Naive thymus-derived CD8-positive, alpha-beta T cell (primary cell): ENCODE results near the gene LDAH. TPM values are rescaled to one million over a fixed set of nuclear protein-coding genes. Genes with fewer than 3 reads are reported as not detected.
"Not testable (repeated sequence)": the region's sequence is repeated elsewhere in the genome, so short reads cannot be mapped to it uniquely, and the experiment has no call there.

Source experiments
- ATAC-seq, 2 donors: fragments of 150-1000 bp; cut with Tn5 transposase in 1 of 2; sonication (Bioruptor Pico), chemical (Tn5 transposase) in 1 of 2; 1 replicate in 1 of 2; 2 replicates in 1 of 2; pipeline ENCODE4 v1.10.0; 2021; ENCODE audit warnings: mild to moderate bottlenecking in 2 of 2, moderate library complexity in 2 of 2
- POLR2A ChIA-PET: fragments of 350-600 bp; sonication (Branson Sonifier 250); formaldehyde crosslinking; loops from one replicate; lab custom pipeline; 2021; ENCODE audit warnings: antibody characterized with exemption; lab: Charles Lee
- DNase-seq, 10 donors: peaks; one replicate each; pipeline versions ENCODE4 v3.0.0 to v3.0.0-alpha.2; 2020 to 2022
- H3K27ac Mint-ChIP-seq, 10 donors: one replicate each; pipeline ENCODE4 v1.8.0; 2020 to 2022; ENCODE audit warnings: mild to moderate bottlenecking in 10 of 10, mixed read lengths in 10 of 10, moderate library complexity in 4 of 10, inconsistent platforms in 1 of 10
- H3K27me3 Mint-ChIP-seq, 5 donors: one replicate each; pipeline ENCODE4 v1.8.0; 2021 to 2022; ENCODE audit warnings: mixed read lengths in 5 of 5
- H3K36me3 Mint-ChIP-seq, 3 donors: one replicate each; pipeline ENCODE4 v1.8.0; 2020 to 2022; ENCODE audit warnings: mixed read lengths in 3 of 3, mild to moderate bottlenecking in 2 of 3, inconsistent platforms in 1 of 3
- H3K4me1 Mint-ChIP-seq, 4 donors: one replicate each; pipeline ENCODE4 v1.8.0; 2021 to 2022; ENCODE audit warnings: mixed read lengths in 4 of 4
- H3K4me3 Mint-ChIP-seq, 10 donors: one replicate each; pipeline ENCODE4 v1.8.0; 2020 to 2022; ENCODE audit warnings: mild to moderate bottlenecking in 10 of 10, mixed read lengths in 10 of 10, moderate library complexity in 6 of 10, inconsistent platforms in 1 of 10
- H3K9me3 Mint-ChIP-seq, 9 donors: one replicate each; pipeline ENCODE4 v1.8.0; 2020 to 2022; ENCODE audit warnings: mixed read lengths in 9 of 9, mild to moderate bottlenecking in 3 of 9, inconsistent platforms in 1 of 9, moderate library complexity in 1 of 9
- polyA plus RNA-seq, 3 donors: library from polyadenylated mRNA; unstranded; fragments of 300-500 nt; fragmentation: Illumina TruSeq; gene quantifications; one replicate each; pipeline ENCODE4 v1.2.3, GENCODE V29; 2021
- total RNA-seq, 8 experiments: library from RNA in 2 of 8; stranded (reverse) in 2 of 8; gene quantifications; one replicate each; pipeline ENCODE4 v1.2.3 and lab custom pipeline; 2021 to 2026

Gene LDAH
- total and polyA plus RNA-seq, 5 experiments from 2014 or later: 10.1 to 19.7 (median 11.3) TPM

DNA sequence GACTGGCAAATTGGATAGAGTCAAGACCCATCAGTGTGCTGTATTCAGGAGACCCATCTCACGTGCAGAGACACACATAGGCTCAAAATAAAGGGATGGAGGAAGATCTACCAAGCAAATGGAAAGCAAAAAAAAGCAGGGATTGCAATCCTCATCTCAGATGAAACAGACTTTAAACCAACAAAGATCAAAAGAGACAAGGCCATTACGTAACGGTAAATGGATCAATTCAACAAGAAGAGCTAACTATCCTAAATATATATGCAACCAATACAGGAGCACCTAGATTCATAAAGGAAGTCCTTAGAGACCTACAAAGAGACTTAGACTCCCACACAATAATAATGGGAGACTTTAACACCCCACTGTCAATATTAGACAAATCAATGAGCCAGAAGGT lies 109.3 kb downstream of the LDAH start:
- Mint-ChIP-seq H3K9me3 (peaks cover 2 to 30% (median 17%) of the 10 kb centered on the region in 9 donors), H3K4me1 (peaks cover 0 to 18% (median 13%) of the 10 kb centered on the region in 4 donors), H3K4me3 (peak overlapping the region in 1 of 10 donors; percentile 19), H3K36me3 (peaks cover 31 to 66% (median 55%) of the 10 kb centered on the region in 3 donors)
- DNase-seq, H3K27ac Mint-ChIP-seq, ATAC-seq, H3K27me3 Mint-ChIP-seq, POLR2A ChIA-PET: not testable (repeated sequence)

DNA sequence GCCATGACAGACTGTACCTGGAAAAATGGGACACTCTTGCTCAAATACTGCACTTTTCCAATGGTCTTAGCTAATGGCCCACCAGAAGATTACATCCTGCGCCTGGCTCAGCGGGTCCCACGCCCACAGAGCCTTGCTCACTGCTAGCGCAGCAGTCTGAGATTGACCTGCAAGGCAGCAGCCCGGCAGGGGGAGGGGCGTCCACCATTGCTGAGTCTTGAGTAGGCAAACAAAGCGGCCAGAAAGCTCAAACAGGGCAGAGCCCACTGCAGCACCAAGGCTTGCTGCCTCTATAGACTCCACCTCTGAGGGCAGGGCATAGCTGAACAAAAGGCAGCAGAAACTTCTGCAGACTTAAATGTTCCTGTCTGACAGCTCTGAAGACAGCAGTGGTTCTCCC lies 111.3 kb downstream of the LDAH start:
- POLR2A ChIA-PET, ATAC-seq, H3K27me3 Mint-ChIP-seq, DNase-seq, H3K4me3 Mint-ChIP-seq: not testable (repeated sequence)
- H3K4me1 Mint-ChIP-seq: peaks cover 0 to 25% (median 15%) of the 10 kb centered on the region in 4 donors
- peaks cover 0 to 18% (median 5%) of the 10 kb centered on the region in 9 donors for H3K9me3 Mint-ChIP-seq
- H3K27ac Mint-ChIP-seq: peak overlapping the region in 1 of 10 donors; percentile 9
- H3K36me3 Mint-ChIP-seq: peaks cover 12 to 47% (median 44%) of the 10 kb centered on the region in 3 donors

DNA sequence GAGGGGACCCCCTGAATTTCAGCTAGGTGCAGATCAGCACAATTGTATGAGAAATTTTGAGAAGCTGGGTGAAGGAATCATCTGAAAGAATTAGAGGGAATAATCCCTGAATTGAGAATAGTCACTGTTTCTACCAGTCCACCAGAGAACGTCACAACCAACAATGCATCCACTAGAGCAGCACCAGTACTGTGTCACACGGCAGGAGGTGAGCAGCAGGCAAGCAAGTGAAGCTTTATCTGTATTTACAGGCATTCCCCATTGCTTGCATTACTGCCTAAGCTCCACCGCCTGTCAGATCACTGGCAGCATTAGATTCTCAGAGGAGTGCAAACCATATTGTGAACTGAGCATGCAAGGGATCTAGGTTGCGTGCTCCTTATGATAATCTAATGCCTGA lies 115.3 kb downstream of the LDAH start:
- H3K4me3 Mint-ChIP-seq: no peak overlapping the region
- DNase-seq (no peak), ATAC-seq (no peak)
- peaks cover 0 to 5% (median 0%) of the 10 kb centered on the region in 9 donors for H3K9me3 Mint-ChIP-seq
- peaks cover 0 to 10% (median 7%) of the 10 kb centered on the region in 4 donors for H3K4me1 Mint-ChIP-seq
- H3K27ac Mint-ChIP-seq: no peak overlapping the region
- POLR2A ChIA-PET: interaction anchor here (0.5 kb wide), 1 partner anchor 33 kb away, joined by 3 read pairs; no protein-coding TSS in a partner anchor
- H3K36me3 Mint-ChIP-seq: peaks cover 3 to 35% (median 13%) of the 10 kb centered on the region in 3 donors
- H3K27me3 Mint-ChIP-seq: no peaks in the 10 kb centered on the region

DNA sequence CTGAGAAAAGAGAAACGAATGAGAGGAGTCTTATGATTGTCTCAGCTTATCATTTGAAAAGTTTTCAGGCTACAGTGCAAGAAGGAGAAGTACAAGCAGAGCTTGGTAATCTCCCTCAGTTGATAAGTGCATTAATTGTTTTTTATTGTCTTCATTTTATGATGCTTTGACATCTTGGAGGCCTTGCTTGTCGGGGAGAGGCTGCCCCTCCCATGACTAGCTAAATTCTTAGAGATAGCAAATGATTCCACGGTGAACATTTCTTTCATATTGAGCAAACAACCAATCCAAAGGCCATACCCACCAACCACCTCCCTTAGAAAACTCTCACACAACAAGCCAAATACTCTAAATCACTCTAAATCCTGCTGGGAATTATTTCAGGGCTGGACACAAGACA lies 116.1 kb downstream of the LDAH start:
- POLR2A ChIA-PET: no interaction called here
- peaks cover 0 to 8% (median 5%) of the 10 kb centered on the region in 4 donors for H3K4me1 Mint-ChIP-seq
- H3K4me3 Mint-ChIP-seq: no peak overlapping the region
- no peak overlapping the region for H3K27ac Mint-ChIP-seq
- no peaks in the 10 kb centered on the region for H3K9me3 Mint-ChIP-seq
- H3K27me3 Mint-ChIP-seq: no peaks in the 10 kb centered on the region
- ATAC-seq (no peak), DNase-seq (no peak)
- peaks cover 0 to 32% (median 11%) of the 10 kb centered on the region in 3 donors for H3K36me3 Mint-ChIP-seq

DNA sequence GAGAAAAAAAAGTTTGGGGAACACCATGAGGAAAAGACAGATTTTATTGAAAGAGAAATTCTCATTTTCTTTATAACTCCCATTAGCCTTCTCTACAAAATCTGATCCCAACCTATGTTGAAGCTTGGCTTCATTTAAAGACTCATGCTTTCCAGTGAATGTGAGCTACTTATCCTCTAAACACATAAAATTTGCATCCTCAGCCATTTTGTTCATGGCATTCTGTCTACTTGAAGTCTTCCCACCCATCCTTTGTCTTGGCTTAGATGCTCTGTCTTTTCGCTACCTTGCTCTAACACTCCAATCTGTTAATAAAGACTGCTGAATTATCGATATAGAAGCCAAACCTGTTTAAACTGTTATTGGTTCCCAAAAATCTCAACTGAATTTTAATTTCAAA lies 116.7 kb downstream of the LDAH start:
- POLR2A ChIA-PET: no interaction called here
- ATAC-seq: no peak
- peaks cover 0 to 8% (median 5%) of the 10 kb centered on the region in 4 donors for H3K4me1 Mint-ChIP-seq
- H3K9me3 Mint-ChIP-seq: no peaks in the 10 kb centered on the region
- H3K27me3 Mint-ChIP-seq: no peaks in the 10 kb centered on the region
- no peak overlapping the region for H3K27ac Mint-ChIP-seq
- no peak overlapping the region for H3K4me3 Mint-ChIP-seq
- DNase-seq: no peak
- H3K36me3 Mint-ChIP-seq: peaks cover 0 to 32% (median 6%) of the 10 kb centered on the region in 3 donors

DNA sequence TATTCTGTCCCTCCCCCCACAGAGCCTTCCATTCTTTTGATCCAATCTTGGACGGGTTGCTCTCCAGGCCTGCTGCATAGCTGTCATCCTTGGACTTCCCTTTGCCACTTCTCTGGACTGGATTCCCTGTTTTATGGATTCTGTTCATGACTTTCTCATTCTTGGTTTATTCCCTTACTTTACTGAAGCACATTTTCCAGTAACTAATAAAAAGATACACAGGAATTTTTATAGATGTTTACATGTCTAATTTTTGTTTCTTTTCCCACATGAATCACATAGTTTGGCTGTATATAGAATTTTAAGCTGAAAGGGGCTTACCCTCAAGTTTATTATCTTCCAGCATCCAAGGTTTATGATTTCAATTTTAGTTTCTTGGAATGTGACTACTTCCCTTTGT lies 118.0 kb downstream of the LDAH start:
- Mint-ChIP-seq H3K36me3 (peaks cover 0 to 25% (median 5%) of the 10 kb centered on the region in 3 donors), H3K27ac (peak overlapping the region in 1 of 10 donors; percentile 20), H3K9me3 (no peaks in the 10 kb centered on the region), H3K4me1 (peaks cover 0 to 7% (median 3%) of the 10 kb centered on the region in 4 donors), H3K4me3 (no peak overlapping the region), H3K27me3 (no peaks in the 10 kb centered on the region)
- no peak for DNase-seq
- ATAC-seq: no peak
- POLR2A ChIA-PET: no interaction called here

DNA sequence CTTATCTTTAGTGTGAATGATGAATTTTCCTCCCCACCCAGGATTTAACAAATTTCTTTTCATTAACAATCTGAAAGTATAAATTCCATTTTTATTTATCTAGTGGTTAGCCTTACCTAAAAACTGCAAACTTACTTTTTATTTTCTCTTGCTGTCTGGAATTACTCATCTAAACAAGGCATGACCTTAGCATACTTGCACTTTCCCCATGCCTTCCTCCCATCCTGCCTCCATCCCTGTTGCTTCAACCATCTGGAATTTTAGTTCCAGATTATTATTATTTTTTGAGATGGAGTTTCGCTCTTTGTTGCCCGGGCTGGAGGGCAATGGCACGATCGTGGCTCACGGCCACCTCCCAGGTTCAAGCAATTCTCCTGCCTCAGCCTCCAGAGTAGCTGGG lies 120.3 kb downstream of the LDAH start:
- H3K9me3 Mint-ChIP-seq: no peaks in the 10 kb centered on the region
- peaks cover 0 to 12% (median 6%) of the 10 kb centered on the region in 4 donors for H3K4me1 Mint-ChIP-seq
- POLR2A ChIA-PET: no interaction called here
- no peak overlapping the region for H3K4me3 Mint-ChIP-seq
- H3K27ac Mint-ChIP-seq: no peak overlapping the region
- DNase-seq: no peak
- no peaks in the 10 kb centered on the region for H3K27me3 Mint-ChIP-seq
- no peak for ATAC-seq
- H3K36me3 Mint-ChIP-seq: peaks cover 0 to 42% (median 14%) of the 10 kb centered on the region in 3 donors

DNA sequence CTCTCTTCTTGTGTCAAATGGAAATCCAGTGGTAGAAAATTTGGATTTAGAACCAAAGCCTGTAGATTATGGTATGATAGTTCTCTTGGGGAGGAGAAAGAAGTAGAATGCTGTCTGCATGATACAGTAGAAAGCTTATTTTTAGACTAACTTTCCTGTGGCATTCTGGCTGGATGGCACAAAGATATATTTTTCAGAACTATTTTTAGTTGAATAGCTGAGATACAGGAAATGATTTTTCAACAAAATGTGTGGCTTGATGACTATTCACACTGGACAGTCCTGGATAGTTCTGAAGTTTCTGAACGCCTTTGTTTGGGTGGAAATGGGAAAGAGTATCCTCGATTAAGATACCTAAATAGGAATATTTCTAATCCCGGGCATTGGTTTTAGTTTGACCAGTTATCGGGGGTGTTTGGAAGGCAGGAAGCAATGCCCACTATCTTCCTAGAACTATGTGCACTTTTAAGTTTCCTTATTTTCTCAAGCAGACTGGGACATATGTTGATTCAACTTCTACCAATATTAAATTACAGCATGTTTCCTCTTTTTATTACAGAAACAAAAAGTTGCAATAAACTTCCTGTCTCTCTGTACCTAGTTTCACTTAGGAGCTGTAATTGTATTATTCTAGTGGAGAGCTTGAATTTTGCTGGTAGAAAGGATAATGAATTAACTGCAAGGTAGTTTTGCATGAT lies 123.8 kb downstream of the LDAH start:
- no peak for ATAC-seq
- Mint-ChIP-seq H3K27me3 (no peaks in the 10 kb centered on the region), H3K9me3 (no peaks in the 10 kb centered on the region), H3K4me1 (peaks cover 0 to 15% (median 0%) of the 10 kb centered on the region in 4 donors), H3K36me3 (peaks cover 0 to 53% (median 15%) of the 10 kb centered on the region in 3 donors), H3K4me3 (no peak overlapping the region), H3K27ac (peak overlapping the region in 2 of 10 donors; percentile 31 to 65)
- DNase-seq: no peak
- POLR2A ChIA-PET: no interaction called here

DNA sequence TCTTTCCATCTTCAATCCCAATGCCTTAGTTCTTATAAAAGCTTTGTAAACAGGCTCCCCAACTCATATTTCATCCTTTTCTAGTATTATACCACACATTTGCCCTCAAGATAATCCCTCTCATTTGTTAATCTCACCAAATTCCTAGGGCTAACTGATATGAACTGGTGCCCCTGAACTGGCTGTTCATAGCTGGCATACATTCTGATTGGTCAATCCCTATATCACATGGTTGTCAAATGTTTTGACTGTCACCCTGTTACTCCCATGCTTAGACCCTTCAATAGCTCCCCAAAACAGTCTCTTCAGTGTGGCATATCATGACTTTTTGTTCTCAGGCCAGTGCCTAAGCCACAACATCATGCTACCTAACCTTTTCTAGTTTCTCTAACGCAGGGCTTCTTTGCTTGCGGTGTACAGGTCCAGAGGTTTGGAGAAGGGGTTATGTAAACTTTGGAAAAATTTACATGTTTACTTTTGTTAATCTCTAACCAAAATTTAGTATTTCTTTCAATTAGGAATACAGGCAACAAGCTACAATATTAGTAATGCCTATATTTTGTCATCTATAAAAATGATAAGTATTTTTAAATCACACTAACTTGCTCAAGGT lies 125.5 kb downstream of the LDAH start:
- Mint-ChIP-seq H3K4me1 (peaks cover 0 to 15% (median 0%) of the 10 kb centered on the region in 4 donors), H3K27me3 (no peaks in the 10 kb centered on the region), H3K9me3 (no peaks in the 10 kb centered on the region), H3K36me3 (peaks cover 0 to 51% (median 20%) of the 10 kb centered on the region in 3 donors), H3K4me3 (no peak overlapping the region), H3K27ac (peak overlapping the region in 1 of 10 donors; percentile 0)
- POLR2A ChIA-PET: no interaction called here
- DNase-seq: no peak
- no peak for ATAC-seq

DNA sequence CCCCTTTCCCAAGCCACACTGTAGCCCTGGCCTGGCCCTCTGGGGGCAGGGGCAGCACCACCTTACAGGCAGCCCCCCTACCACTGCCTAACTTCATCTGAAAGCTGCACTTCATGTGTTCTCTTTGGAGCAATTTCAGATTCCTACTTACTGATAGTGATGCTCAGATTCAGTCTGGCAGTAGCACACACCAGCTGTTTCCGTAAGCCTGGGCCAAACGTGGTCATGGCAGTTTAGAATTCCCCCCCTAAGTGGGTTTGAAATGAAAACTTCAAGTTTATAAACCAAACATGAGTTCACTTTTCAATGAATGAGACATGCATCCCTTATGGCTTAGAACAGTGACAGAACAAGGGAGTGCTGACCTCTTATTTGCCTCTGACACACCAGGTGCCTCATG lies 126.5 kb downstream of the LDAH start:
- no peak overlapping the region for H3K4me3 Mint-ChIP-seq

DNA sequence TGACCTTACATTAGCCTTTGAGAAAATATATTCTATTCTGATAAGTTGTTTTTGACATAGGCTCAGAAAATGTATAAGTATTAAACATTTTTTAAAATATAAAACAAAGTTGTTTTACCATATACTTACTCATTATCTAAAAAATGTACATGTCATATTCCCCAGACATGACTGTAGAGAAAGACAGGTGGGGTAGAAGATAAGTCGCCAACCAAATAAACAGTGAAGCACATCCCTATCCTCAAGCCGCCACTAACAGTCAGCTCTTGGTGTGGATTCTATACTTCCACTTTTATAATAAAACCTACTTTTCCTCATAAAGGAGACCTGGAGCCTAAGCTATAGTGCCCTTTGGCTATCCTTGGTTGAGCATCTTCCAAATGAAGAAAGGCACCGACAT lies 129.6 kb downstream of the LDAH start:
- H3K9me3 Mint-ChIP-seq: no peaks in the 10 kb centered on the region
- peaks cover 8 to 63% (median 28%) of the 10 kb centered on the region in 3 donors for H3K36me3 Mint-ChIP-seq
- no peaks in the 10 kb centered on the region for H3K27me3 Mint-ChIP-seq
- H3K4me3 Mint-ChIP-seq: no peak overlapping the region
- DNase-seq: no peak
- no peak for ATAC-seq
- H3K27ac Mint-ChIP-seq: no peak overlapping the region
- POLR2A ChIA-PET: no interaction called here
- peaks cover 0 to 2% (median 0%) of the 10 kb centered on the region in 4 donors for H3K4me1 Mint-ChIP-seq

More for the DNA sequence above, 126.5 kb downstream of the LDAH start:
- H3K27me3 Mint-ChIP-seq: no peaks in the 10 kb centered on the region
- no peak for ATAC-seq
- H3K36me3 Mint-ChIP-seq: peaks cover 0 to 53% (median 27%) of the 10 kb centered on the region in 3 donors
- no peak overlapping the region for H3K27ac Mint-ChIP-seq
- POLR2A ChIA-PET: no interaction called here
- peaks cover 0 to 15% (median 0%) of the 10 kb centered on the region in 4 donors for H3K4me1 Mint-ChIP-seq
- no peak for DNase-seq
- H3K9me3 Mint-ChIP-seq: no peaks in the 10 kb centered on the region

DNA sequence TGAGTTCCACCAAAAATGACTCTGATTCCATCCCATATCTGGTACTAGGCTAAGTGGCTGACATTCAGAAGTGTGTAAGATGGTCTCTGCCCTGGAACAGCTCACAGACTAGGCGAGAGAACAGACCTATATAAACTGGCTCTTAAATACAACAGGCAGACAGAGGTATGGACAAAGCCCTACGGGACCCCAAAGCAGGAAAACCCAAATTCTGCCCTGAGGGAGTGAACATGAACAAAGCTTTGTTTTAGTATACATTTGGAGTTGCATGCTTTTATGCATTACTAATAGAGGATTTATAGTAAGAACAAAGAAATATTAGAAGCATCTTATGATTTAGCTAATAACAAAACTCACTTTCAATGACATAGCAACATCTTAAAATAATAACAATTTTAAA lies 130.8 kb downstream of the LDAH start:
- H3K27me3 Mint-ChIP-seq: no peaks in the 10 kb centered on the region
- ATAC-seq (no peak), DNase-seq (no peak)
- peaks cover 16 to 65% (median 38%) of the 10 kb centered on the region in 3 donors for H3K36me3 Mint-ChIP-seq
- no peak overlapping the region for H3K4me3 Mint-ChIP-seq
- POLR2A ChIA-PET: no interaction called here
- H3K4me1 Mint-ChIP-seq: peaks cover 0 to 2% (median 0%) of the 10 kb centered on the region in 4 donors
- peak overlapping the region in 1 of 10 donors; percentile 69 for H3K27ac Mint-ChIP-seq
- no peaks in the 10 kb centered on the region for H3K9me3 Mint-ChIP-seq
